ENCODE measurements around the gene ZC3H18.

The ZC3H18 gene

GRCh38 chr16:88639231-88640038 lies 69.2 kb downstream of the ZC3H18 start:
- DNase-seq (ENCODE audit: low spot score): no peak

- no peak for DNase-seq (ENCODE audit: low spot score)
Measured at GRCh38 chr16:88640039-88640495, 69.9 kb downstream of the ZC3H18 start.

- DNase-seq (ENCODE audit: low spot score): no peak
Measured at GRCh38 chr16:88640498-88641247, 70.5 kb downstream of the ZC3H18 start.

- DNase-seq (ENCODE audit: low spot score): no peak
Measured at GRCh38 chr16:88642881-88643643, 72.9 kb downstream of the ZC3H18 start.

DNA sequence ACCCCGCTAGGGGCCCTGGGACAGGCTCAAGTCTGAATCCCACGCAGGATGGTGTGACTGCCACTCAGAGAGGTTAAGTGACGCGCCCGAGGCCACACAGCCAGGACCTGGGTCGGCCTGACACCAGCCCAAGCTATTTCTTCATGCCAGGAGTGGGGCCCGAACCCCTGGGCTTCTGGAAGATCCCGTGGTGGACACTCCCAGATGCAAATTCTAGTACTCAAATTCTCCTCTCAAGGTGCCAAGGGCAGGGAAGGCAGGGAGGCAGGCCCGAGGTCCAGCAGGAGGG lies 73.4 kb downstream of the ZC3H18 start:
- DNase-seq (ENCODE audit: low spot score): no peak

DNA sequence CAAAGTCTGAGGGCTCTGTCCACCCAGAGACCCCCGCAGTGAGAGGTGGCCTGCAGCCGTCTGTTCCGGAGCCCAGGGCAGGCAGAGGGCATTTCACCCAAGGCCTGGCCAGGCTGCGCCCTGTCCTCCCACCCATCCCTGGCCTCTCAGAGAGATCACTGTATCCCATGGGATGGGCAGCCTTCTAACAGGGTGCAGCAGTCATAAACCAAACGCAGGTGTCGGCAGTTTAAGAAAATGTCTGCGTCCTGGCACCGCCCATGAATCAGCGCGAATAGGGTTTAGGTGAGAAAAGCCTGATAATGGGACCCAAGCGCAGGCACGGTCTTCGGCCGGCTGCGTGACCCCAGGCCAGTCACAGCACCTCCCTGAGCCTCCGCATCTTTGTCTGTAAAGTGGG lies 75.3 kb downstream of the ZC3H18 start:
- no peak for DNase-seq (ENCODE audit: low spot score)

DNA sequence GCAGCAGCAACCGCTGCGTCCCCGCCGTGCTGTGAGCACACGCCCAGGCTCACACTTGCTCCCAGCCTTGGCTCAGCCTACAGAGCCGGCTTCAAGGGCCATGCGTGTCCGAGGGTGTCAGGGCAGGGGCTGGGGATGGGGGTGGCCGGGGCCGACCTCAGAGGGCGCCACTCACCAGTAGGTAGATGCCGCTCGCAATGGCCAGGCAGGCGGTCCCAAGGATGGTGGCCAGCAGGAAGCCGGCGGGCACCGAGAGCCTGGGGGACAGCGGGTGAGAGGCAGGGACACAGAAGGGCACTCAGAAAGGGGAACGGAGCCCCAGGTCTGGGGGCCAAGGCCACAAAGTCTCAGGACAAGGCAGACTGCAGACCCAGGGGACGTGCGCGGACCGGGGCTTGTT lies 75.7 kb downstream of the ZC3H18 start:
- DNase-seq (ENCODE audit: low spot score): no peak

DNA sequence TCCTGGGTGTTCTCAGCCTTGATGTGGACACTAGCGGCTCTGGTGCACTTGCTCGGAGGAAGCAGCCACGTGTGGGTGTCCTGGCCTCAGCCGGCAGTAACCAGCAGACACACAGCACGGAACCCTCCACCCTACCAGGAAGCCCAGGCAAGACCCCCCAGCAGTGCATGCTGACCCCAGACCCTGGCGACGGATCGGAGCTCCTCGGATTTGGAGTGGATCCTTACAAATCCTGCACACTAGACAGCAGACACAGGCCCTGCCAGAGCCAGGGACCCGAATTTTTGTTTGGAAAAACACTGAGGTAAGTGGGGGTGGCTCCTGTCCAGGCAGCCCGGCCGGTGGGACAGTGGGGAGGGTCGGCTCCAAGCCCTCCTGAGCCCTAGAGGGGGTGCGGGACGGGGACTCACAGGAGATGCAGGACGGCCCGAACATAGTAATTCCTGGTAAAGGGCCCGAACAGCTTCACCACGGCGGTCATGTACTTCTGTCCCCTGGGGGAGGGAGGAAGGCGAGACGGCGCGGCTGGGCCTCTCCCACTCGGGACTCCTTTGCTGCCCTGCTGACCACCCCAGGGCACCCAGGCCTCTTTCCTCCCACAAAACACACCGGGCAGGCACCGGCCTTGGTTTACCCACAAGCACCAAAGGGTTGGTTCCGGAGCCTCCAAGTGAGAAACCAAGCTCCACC lies 76.3 kb downstream of the ZC3H18 start:
- DNase-seq (ENCODE audit: low spot score): no peak

GRCh38 chr16:88647178-88648070 lies 77.2 kb downstream of the ZC3H18 start:
- DNase-seq (ENCODE audit: low spot score): no peak

- DNase-seq (ENCODE audit: low spot score): no peak
Measured at GRCh38 chr16:88649195-88649923, 79.2 kb downstream of the ZC3H18 start.

GRCh38 chr16:88649924-88650748 lies 79.9 kb downstream of the ZC3H18 start:
- DNase-seq (ENCODE audit: low spot score): no peak

GRCh38 chr16:88650749-88651275 lies 80.6 kb downstream of the ZC3H18 start, which contains the start of gene CYBA:
TSS of gene CYBA (minus strand) at chr16:88651053. CDS start at chr16:88651013, 40 bp downstream.
- no peak for DNase-seq (ENCODE audit: low spot score)

- no peak for DNase-seq (ENCODE audit: low spot score)
Measured at GRCh38 chr16:88651276-88651988, 81.2 kb downstream of the ZC3H18 start.

- no peak for DNase-seq (ENCODE audit: low spot score)
Measured at GRCh38 chr16:88651989-88652761, 82.0 kb downstream of the ZC3H18 start.

DNA sequence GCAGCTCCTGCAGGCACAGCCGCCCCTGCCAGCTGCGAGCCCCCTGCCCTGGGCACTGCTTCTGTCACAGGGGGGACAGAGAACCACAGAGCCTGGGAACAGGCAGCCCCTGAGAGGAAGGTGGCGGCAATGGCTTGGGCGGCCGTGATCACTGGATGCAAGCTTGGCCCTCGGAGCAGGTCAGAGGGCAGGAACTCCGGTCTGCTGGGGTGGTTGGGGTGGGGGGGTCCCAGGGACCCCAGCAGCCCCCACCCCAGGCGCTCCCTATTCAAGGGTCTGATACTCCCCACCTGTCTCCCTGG lies 82.5 kb downstream of the ZC3H18 start:
- DNase-seq (ENCODE audit: low spot score): no peak

- DNase-seq (ENCODE audit: low spot score): no peak
Measured at GRCh38 chr16:88653101-88653500, 82.9 kb downstream of the ZC3H18 start.

GRCh38 chr16:88653596-88654362 lies 83.6 kb downstream of the ZC3H18 start:
- no peak for DNase-seq (ENCODE audit: low spot score)

Data from pons (tissue), 1 donor.